Liver (tissue), 3 donors: Measurements from ENCODE around the gene SMG6.

Experiments used
- JUND ChIP-seq, 2 donors: IDR thresholded peaks; 2 replicates each; pipeline ENCODE4 v1.6.1; 2016; ENCODE audit warnings: antibody characterized with exemption in 2 of 2
- NR2F2 ChIP-seq: IDR thresholded peaks from 2 replicates; pipeline ENCODE4 v1.6.1; 2016; ENCODE audit warnings: antibody characterized with exemption
- RAD21 ChIP-seq, 2 donors: IDR thresholded peaks; 2 replicates each; pipeline ENCODE4 v1.6.1; 2016; ENCODE audit warnings: antibody characterized with exemption in 2 of 2, mild to moderate bottlenecking in 2 of 2
- REST ChIP-seq: IDR thresholded peaks from 2 replicates; pipeline ENCODE4 v1.6.1; 2016; ENCODE audit warnings: antibody characterized with exemption, mild to moderate bottlenecking
- TAF1 ChIP-seq: conservative IDR thresholded peaks from 2 replicates; pipeline ENCODE4 v1.6.1; 2016; ENCODE audit warnings: antibody characterized with exemption, mild to moderate bottlenecking
- YY1 ChIP-seq: IDR thresholded peaks from 2 replicates; pipeline ENCODE4 v1.6.1; 2016; ENCODE audit warnings: antibody characterized with exemption, mild to moderate bottlenecking
- TF ChIP-seq, protein P1 (sequence below): fragments of 150-350 bp; IDR thresholded peaks from 2 replicates; pipeline ENCODE4 v1.5.1; 2017; ENCODE audit warnings: improper control_type of control experiment, low read depth, low read length; ENCODE audit not compliant: missing input control
- donor health status: healthy.
- donor health status: healthy.

GRCh38 chr17:2102931-2103809 is 200.4 kb downstream of the SMG6 start:
- TF ChIP-seq YY1, result no peak
- no peak for TF ChIP-seq TAF1
- no peak for TF ChIP-seq RAD21 (IDR thresholded peaks at IDR 0.05)
- TF ChIP-seq, protein P1, sequence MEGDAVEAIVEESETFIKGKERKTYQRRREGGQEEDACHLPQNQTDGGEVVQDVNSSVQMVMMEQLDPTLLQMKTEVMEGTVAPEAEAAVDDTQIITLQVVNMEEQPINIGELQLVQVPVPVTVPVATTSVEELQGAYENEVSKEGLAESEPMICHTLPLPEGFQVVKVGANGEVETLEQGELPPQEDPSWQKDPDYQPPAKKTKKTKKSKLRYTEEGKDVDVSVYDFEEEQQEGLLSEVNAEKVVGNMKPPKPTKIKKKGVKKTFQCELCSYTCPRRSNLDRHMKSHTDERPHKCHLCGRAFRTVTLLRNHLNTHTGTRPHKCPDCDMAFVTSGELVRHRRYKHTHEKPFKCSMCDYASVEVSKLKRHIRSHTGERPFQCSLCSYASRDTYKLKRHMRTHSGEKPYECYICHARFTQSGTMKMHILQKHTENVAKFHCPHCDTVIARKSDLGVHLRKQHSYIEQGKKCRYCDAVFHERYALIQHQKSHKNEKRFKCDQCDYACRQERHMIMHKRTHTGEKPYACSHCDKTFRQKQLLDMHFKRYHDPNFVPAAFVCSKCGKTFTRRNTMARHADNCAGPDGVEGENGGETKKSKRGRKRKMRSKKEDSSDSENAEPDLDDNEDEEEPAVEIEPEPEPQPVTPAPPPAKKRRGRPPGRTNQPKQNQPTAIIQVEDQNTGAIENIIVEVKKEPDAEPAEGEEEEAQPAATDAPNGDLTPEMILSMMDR, result no peak
- TF ChIP-seq REST, result no peak
- TF ChIP-seq JUND (IDR thresholded peaks at IDR 0.05), result no peak
- no peak for TF ChIP-seq NR2F2
